Endothelial cell (in vitro differentiated cells): ENCODE measurements around the gene COA7. TPM values are rescaled to one million over a fixed set of nuclear protein-coding genes. Genes with fewer than 3 reads are reported as not detected.

ENCODE experiments used
- DNase-seq: peaks from one replicate; pipeline ENCODE4 v3.0.0; 2021; ENCODE audit warnings: low spot score
- H3K27ac Mint-ChIP-seq: one replicate; pipeline ENCODE4 v1.8.0; 2021; ENCODE audit warnings: mixed read lengths, inconsistent platforms; ENCODE audit not compliant: unreplicated experiment
- H3K27me3 Mint-ChIP-seq: one replicate; pipeline ENCODE4 v1.8.0; 2021; ENCODE audit warnings: mild to moderate bottlenecking, moderate library complexity, mixed read lengths, inconsistent platforms; ENCODE audit not compliant: unreplicated experiment
- H3K36me3 Mint-ChIP-seq: one replicate; pipeline ENCODE4 v1.8.0; 2021; ENCODE audit warnings: mild to moderate bottlenecking, low read depth, mixed read lengths, inconsistent platforms; ENCODE audit not compliant: unreplicated experiment
- H3K4me1 Mint-ChIP-seq: one replicate; pipeline ENCODE4 v1.8.0; 2021; ENCODE audit warnings: mild to moderate bottlenecking, mixed read lengths, inconsistent platforms; ENCODE audit not compliant: unreplicated experiment
- H3K4me3 Mint-ChIP-seq: one replicate; pipeline ENCODE4 v1.8.0; 2021; ENCODE audit warnings: mild to moderate bottlenecking, mixed read lengths, inconsistent platforms; ENCODE audit not compliant: unreplicated experiment
- H3K9me3 Mint-ChIP-seq: one replicate; pipeline ENCODE4 v1.8.0; 2021; ENCODE audit warnings: mixed read lengths, inconsistent platforms; ENCODE audit not compliant: unreplicated experiment
- total RNA-seq: library from RNA; stranded (reverse); fragmentation: NEBNext Ultra II Directional; extraction: Animal tissue kit (Norgen Biotek cat#: 25700); gene quantifications from one replicate; pipeline ENCODE4 v1.2.1, GENCODE V29; 2021; ENCODE audit not compliant: unreplicated experiment
- TF ChIP-seq, protein P1 (sequence below): fragments of 200-600 bp; sonication (generic); IDR thresholded peaks from one replicate; pipeline ENCODE4 v1.5.0; 2021; ENCODE audit warnings: antibody characterized with exemption; ENCODE audit not compliant: unreplicated experiment

The COA7 gene
- total RNA-seq, 1 donor from 2014 or later, result 14.4 TPM

DNA sequence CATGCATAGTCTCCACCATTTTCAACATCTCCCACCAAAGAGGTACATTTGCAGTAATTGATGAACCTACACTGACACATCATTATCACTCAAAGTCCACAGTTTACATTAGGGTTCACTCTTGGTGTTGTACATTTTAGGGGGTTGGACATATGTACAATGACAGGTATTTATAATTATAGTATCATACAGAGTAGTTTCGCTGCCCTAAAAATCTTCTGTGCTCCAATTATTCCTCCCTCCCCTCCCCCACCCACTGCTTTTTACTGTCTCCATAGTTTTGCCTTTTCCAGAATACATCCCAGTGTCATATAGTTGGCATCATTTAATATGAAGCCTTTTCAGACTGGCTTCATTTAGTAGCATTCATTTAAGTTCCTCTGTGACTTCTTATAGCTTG is 13.6 kb downstream of the COA7 start:
- TF ChIP-seq, protein P1, sequence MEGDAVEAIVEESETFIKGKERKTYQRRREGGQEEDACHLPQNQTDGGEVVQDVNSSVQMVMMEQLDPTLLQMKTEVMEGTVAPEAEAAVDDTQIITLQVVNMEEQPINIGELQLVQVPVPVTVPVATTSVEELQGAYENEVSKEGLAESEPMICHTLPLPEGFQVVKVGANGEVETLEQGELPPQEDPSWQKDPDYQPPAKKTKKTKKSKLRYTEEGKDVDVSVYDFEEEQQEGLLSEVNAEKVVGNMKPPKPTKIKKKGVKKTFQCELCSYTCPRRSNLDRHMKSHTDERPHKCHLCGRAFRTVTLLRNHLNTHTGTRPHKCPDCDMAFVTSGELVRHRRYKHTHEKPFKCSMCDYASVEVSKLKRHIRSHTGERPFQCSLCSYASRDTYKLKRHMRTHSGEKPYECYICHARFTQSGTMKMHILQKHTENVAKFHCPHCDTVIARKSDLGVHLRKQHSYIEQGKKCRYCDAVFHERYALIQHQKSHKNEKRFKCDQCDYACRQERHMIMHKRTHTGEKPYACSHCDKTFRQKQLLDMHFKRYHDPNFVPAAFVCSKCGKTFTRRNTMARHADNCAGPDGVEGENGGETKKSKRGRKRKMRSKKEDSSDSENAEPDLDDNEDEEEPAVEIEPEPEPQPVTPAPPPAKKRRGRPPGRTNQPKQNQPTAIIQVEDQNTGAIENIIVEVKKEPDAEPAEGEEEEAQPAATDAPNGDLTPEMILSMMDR, result no peak
- no peak for DNase-seq
- H3K9me3 Mint-ChIP-seq, result no peaks in the 10 kb centered on the region
- H3K27ac Mint-ChIP-seq, result no peak overlapping the region
- H3K4me3 Mint-ChIP-seq, result no peak overlapping the region
- no peaks in the 10 kb centered on the region for H3K4me1 Mint-ChIP-seq
- H3K27me3 Mint-ChIP-seq, result peaks cover 3% of the 10 kb centered on the region
- H3K36me3 Mint-ChIP-seq, result peaks cover 14% of the 10 kb centered on the region

DNA sequence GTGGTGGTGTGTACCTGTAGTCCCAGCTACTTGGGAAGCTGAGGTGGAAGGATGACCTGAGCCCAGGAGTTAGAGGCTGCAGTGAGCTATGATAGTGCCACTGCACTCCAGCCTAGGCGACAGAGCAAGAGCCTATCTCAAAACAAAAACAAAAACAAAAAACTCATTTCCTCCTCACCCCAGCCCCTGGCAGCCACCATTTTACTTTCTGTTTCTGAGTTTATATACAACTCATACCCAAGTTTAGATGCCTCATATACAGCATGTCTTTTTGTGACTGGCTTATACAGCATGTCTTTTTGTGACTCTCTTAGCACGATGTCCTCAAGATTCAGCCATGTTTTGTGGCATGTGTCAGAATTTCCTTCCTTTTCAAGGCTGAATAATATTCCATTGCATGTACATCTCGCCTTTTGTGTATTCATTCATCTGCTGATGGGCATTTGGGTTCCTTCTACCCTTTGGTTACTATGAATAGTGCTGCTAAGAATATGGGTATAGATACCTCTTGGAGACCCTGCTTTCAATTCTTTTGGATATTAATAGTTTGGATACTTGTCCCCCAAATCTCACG is 14.7 kb downstream of the COA7 start:
- Mint-ChIP-seq H3K9me3 (no peaks in the 10 kb centered on the region), H3K36me3 (peaks cover 14% of the 10 kb centered on the region), H3K4me3 (no peak overlapping the region), H3K4me1 (no peaks in the 10 kb centered on the region), H3K27me3 (peaks cover 3% of the 10 kb centered on the region), H3K27ac (no peak overlapping the region)
- TF ChIP-seq, protein P1, result no peak
- DNase-seq, result no peak

DNA sequence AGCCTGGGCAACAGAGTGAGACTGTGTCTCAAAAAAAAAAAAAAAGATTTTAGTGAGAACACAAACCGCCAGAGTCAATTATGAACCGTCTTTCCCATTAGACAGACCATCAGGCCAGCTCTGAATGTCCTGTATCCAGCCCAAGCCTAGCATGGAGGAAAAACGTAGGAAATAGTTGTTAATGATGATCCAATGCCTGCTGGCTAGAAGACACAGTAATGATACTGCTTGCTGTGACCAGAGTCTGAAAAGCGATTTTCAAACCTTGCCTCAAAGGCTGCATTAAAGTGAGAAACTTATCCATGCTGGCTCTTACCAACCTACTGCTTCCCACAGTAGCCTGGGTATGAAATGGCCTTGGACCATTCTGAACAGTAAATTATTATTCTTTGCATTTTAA is 17.0 kb downstream of the COA7 start:
- TF ChIP-seq, protein P1, result no peak
- DNase-seq, result no peak
- peaks cover 3% of the 10 kb centered on the region for H3K36me3 Mint-ChIP-seq
- H3K4me1 Mint-ChIP-seq, result no peaks in the 10 kb centered on the region
- H3K27me3 Mint-ChIP-seq, result peaks cover 3% of the 10 kb centered on the region
- H3K27ac Mint-ChIP-seq, result no peak overlapping the region
- H3K9me3 Mint-ChIP-seq, result no peaks in the 10 kb centered on the region
- no peak overlapping the region for H3K4me3 Mint-ChIP-seq

DNA sequence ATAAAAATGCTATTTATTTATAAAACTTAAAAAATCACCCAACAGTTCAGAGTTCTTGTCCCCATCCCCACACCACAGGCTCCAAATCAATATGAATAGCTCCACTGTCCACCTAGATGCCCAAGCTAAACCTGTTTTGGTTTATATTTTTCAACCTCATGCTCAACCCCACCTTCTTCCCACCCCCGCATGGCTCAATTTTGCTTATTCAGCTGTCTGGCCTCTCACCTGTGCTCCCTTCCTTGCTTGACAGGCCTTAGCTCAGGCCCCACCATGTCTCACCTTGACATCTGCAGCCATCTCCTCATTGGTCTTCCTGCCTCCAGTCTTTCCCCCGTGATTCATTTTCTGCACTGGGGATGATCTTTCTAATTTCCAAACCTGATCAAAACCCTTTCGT is 17.8 kb downstream of the COA7 start:
- Mint-ChIP-seq H3K4me1 (no peaks in the 10 kb centered on the region), H3K9me3 (no peaks in the 10 kb centered on the region), H3K27ac (no peak overlapping the region), H3K4me3 (no peak overlapping the region), H3K36me3 (peaks cover 3% of the 10 kb centered on the region), H3K27me3 (peaks cover 5% of the 10 kb centered on the region)
- TF ChIP-seq, protein P1, result no peak
- no peak for DNase-seq

DNA sequence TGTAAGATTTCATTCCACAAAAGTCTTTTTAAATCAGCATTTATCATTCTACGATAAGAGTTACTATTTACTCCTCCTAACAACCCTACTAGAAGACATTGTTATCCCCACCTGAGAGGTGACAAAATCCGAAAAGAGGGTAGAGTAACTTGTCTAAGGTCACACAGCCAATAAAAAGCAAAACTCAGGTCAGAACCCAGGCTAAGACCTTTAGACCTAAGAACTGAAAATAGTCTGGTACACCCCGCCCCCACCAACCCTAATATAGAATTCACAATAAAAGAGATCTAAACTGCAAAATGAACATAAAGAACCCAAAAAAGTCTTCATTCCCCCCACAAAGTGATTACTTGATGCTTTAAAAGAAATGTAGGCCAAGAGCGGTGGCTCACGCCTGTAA is 18.6 kb downstream of the COA7 start:
- Mint-ChIP-seq H3K36me3 (peaks cover 3% of the 10 kb centered on the region), H3K27me3 (peaks cover 4% of the 10 kb centered on the region), H3K9me3 (no peaks in the 10 kb centered on the region), H3K4me1 (peaks cover 2% of the 10 kb centered on the region), H3K4me3 (no peak overlapping the region), H3K27ac (no peak overlapping the region)
- no peak for DNase-seq
- TF ChIP-seq, protein P1, result no peak
